K562 (cell line): ENCODE data around the gene PGPEP1. TPM values are rescaled to one million over a fixed set of nuclear protein-coding genes. Genes with fewer than 3 reads are reported as not detected.

Experiments
- ARHGAP35 ChIP-seq: fragments of 450-650 bp; IDR thresholded peaks from 2 replicates; pipeline ENCODE4 v1.6.1; 2018; ENCODE audit not compliant: partially characterized antibody
- ATF3 ChIP-seq, 2 experiments: fragments of 450-650 bp in 1 of 2; sonication (generic) in 1 of 2; formaldehyde crosslinking in 1 of 2; IDR thresholded peaks in 1 of 2; conservative IDR thresholded peaks in 1 of 2; 2 replicates each; pipeline versions ENCODE4 v1.6.1 to v1.8.1; 2016 to 2023; ENCODE audit warnings: mild to moderate bottlenecking in 2 of 2, moderate library complexity in 2 of 2, inconsistent platforms in 1 of 2, missing genetic modification reagents in 1 of 2
- CTBP1 ChIP-seq: fragments of 450-650 bp; IDR thresholded peaks from 2 replicates; pipeline ENCODE4 v1.6.1; 2016; ENCODE audit warnings: borderline replicate concordance
- EWSR1 ChIP-seq: fragments of 450-650 bp; IDR thresholded peaks from 2 replicates; pipeline ENCODE4 v1.6.1; 2018; ENCODE audit warnings: borderline replicate concordance, mild to moderate bottlenecking, low read depth, moderate library complexity; ENCODE audit not compliant: partially characterized antibody
- GATAD2A ChIP-seq: fragments of 450-650 bp; IDR thresholded peaks from 2 replicates; pipeline ENCODE4 v1.6.1; 2017
- GMEB1 ChIP-seq: fragments of 250-450 bp; sonication (Bioruptor Pico); IDR thresholded peaks from 2 replicates; pipeline ENCODE4 v1.4.0; 2020; ENCODE audit warnings: mild to moderate bottlenecking
- GTF2F1 ChIP-seq: IDR thresholded peaks from 2 replicates; pipeline ENCODE4 v1.6.1; 2011; ENCODE audit warnings: low read depth, low read length, improper control_type of control experiment
- HMGN3 ChIP-seq: IDR thresholded peaks from 2 replicates; pipeline ENCODE4 v1.6.1; 2011; ENCODE audit warnings: borderline replicate concordance, low read depth, mild to moderate bottlenecking, mixed read lengths, low read length; ENCODE audit not compliant: insufficient read length; ENCODE audit errors: extremely low read depth
- NR2C1 ChIP-seq, 2 experiments: fragments of 450-650 bp; IDR thresholded peaks; 2 replicates each; pipeline ENCODE4 v1.6.1; 2017; ENCODE audit warnings: mild to moderate bottlenecking in 2 of 2, antibody characterized with exemption in 1 of 2, inconsistent platforms in 1 of 2, missing compliant biosample characterization in 1 of 2, missing genetic modification characterization in 1 of 2
- PHB2 ChIP-seq: fragments of 450-650 bp; IDR thresholded peaks from 2 replicates; pipeline ENCODE4 v1.6.1; 2017; ENCODE audit warnings: low read depth
- RREB1 ChIP-seq: fragments of 250-450 bp; sonication (Bioruptor Pico); IDR thresholded peaks from 2 replicates; pipeline ENCODE4 v1.4.0; 2020
- TEAD4 ChIP-seq, 2 experiments: sonication (generic) in 1 of 2; formaldehyde crosslinking in 1 of 2; IDR thresholded peaks; 2 replicates each; pipeline versions ENCODE4 v1.6.1 to v1.8.0; 2012 to 2022; ENCODE audit warnings: borderline replicate concordance in 1 of 2, inconsistent platforms in 1 of 2, low read length in 1 of 2, mild to moderate bottlenecking in 1 of 2, missing genetic modification reagents in 1 of 2
- ZFX ChIP-seq: sonication (generic); formaldehyde crosslinking; IDR thresholded peaks from 2 replicates; pipeline ENCODE4 v1.8.0; 2022; ENCODE audit warnings: mild to moderate bottlenecking, missing genetic modification reagents, moderate library complexity
- ZNF121 ChIP-seq: sonication (generic); formaldehyde crosslinking; conservative IDR thresholded peaks from 2 replicates; pipeline ENCODE4 v1.8.0; 2022; ENCODE audit warnings: missing genetic modification reagents
- ZNF232 ChIP-seq: sonication (generic); formaldehyde crosslinking; IDR thresholded peaks from 2 replicates; pipeline ENCODE4 v1.8.0; 2022; ENCODE audit warnings: mild to moderate bottlenecking, missing genetic modification reagents
- ZNF766 ChIP-seq: fragments of 200-800 bp; sonication (Bioruptor generic); conservative IDR thresholded peaks from 2 replicates; pipeline ENCODE4 v1.6.1; 2016; ENCODE audit warnings: missing genetic modification characterization, missing compliant biosample characterization
- ZNF79 ChIP-seq: fragments of 250-450 bp; sonication (Bioruptor Pico); IDR thresholded peaks from 2 replicates; pipeline ENCODE4 v1.4.0; 2020; ENCODE audit warnings: low read depth, mild to moderate bottlenecking, moderate library complexity
- polyA plus RNA-seq, 8 experiments: library from polyadenylated mRNA; depleted of rRNA in 4 of 8; stranded (reverse) in 5 of 8; unstranded in 3 of 8; fragments of >200 nt; fragmentation: Nextera tagmentation in 2 of 8; fragmentation: Illumina TruSeq in 1 of 8; extraction: Ambion mirVana in 2 of 8; extraction: Trizol in 1 of 8; gene quantifications; 2 replicates each; pipeline versions ENCODE4 v1.2.1 to v1.2.3, GENCODE V29; 2011 to 2014; ENCODE audit warnings: inconsistent platforms in 1 of 8, missing spikeins in 1 of 8
- total RNA-seq, 7 experiments: library from RNA; depleted of rRNA in 6 of 7; stranded (reverse); fragments of >200 nt in 6 of 7; fragmentation: Illumina TruSeq in 2 of 7; extraction: Trizol in 2 of 7; gene quantifications; 2 replicates each; pipeline versions ENCODE4 v1.2.1 to v1.2.3, GENCODE V29; 2011 to 2021; ENCODE audit warnings: low replicate concordance in 1 of 7

PGPEP1 gene
- total and polyA plus RNA-seq, 9 of the 15 experiments (the other 6 are each of a cell fraction or from before 2014, with no cell fraction given): 10.0 to 69.6 (median 33.5) TPM

GRCh38 chr19:18379803-18380747 lies 39.7 kb downstream of the PGPEP1 start (continued):
- TF ChIP-seq NR2C1 (IDR thresholded peaks at IDR 0.05) (peak; percentile 67), NR2C1 (tag; IDR thresholded peaks at IDR 0.05) (peak; percentile 72), ZNF766 (CRISPR knock-in tag) (peak; percentile 69; the same call in 1 of the 2 replicates), ATF3 (IDR thresholded peaks at IDR 0.05) (peak; percentile 86), ATF3 (CRISPR knock-in tag; conservative IDR thresholded peaks at IDR 0.05) (0 out of 2 replicates have a peak, but pooled peaks have one; percentile 36), HMGN3 (peak; percentile 36), EWSR1 (no peak), ZNF121 (CRISPR knock-in tag) (peak; percentile 90), TEAD4 (IDR thresholded peaks at IDR 0.05; ENCODE audit: low read length) (peak; percentile 34; the same call in 1 of the 2 replicates), TEAD4 (CRISPR knock-in tag; IDR thresholded peaks at IDR 0.05; ENCODE audit: borderline replicate concordance) (no peak), CTBP1 (peak; percentile 100), GTF2F1 (no peak), ARHGAP35 (no peak), GATAD2A (0 out of 2 replicates have a peak, but pooled peaks have one; percentile 6), ZFX (peak; percentile 67), PHB2 (no peak), GMEB1 (CRISPR knock-in tag) (no peak), ZNF79 (CRISPR knock-in tag) (0 out of 2 replicates have a peak, but pooled peaks have one; percentile 8), RREB1 (CRISPR knock-in tag) (peak; percentile 86; the same call in 1 of the 2 replicates), ZNF232 (CRISPR knock-in tag) (no peak)
